Uterus (tissue), 4 donors: Measurements from ENCODE around the gene PCED1B. TPM values are rescaled to one million over a fixed set of nuclear protein-coding genes. Genes with fewer than 3 reads are reported as not detected.

Source experiments
- DNase-seq, 2 donors: peaks; one replicate each; pipeline ENCODE4 v3.0.0-alpha.2; 2019 to 2020
- H3K27ac ChIP-seq, 2 donors: fragments of 200-600 bp; sonication (generic); 1 replicate in 1 of 2; 2 replicates in 1 of 2; pipeline ENCODE4 v1.5.1; 2016 to 2018
- H3K27me3 ChIP-seq, 2 donors: fragments of 200-600 bp; sonication (generic); one replicate each; pipeline ENCODE4 v1.5.1; 2018 to 2019; ENCODE audit warnings: control low read depth in 1 of 2
- H3K36me3 ChIP-seq, 2 donors: fragments of 200-600 bp; sonication (generic); one replicate each; pipeline ENCODE4 v1.5.1; 2019; ENCODE audit warnings: control low read depth in 1 of 2
- H3K4me1 ChIP-seq, 2 donors: fragments of 200-600 bp; sonication (generic); one replicate each; pipeline ENCODE4 v1.5.1; 2018 to 2019; ENCODE audit warnings: control low read depth in 1 of 2
- H3K4me3 ChIP-seq, 2 donors: fragments of 200-600 bp; sonication (generic); 1 replicate in 1 of 2; 2 replicates in 1 of 2; pipeline ENCODE4 v1.5.1; 2018 to 2019; ENCODE audit warnings: mild to moderate bottlenecking in 1 of 2
- H3K9me3 ChIP-seq, 2 donors: fragments of 200-600 bp; sonication (generic); one replicate each; pipeline ENCODE4 v1.5.1; 2019; ENCODE audit warnings: control low read depth in 1 of 2
- CTCF ChIP-seq, 4 experiments: fragments of 200-600 bp in 2 of 4; fragments of 450-650 bp in 2 of 4; sonication (generic) in 2 of 4; IDR thresholded peaks; one replicate each; pipeline ENCODE4 v1.5.1; 2016 to 2019; ENCODE audit warnings: antibody characterized with exemption in 4 of 4, mild to moderate bottlenecking in 2 of 4, moderate library complexity in 1 of 4
- POLR2A ChIP-seq, 2 donors: fragments of 450-650 bp; IDR thresholded peaks; one replicate each; pipeline ENCODE4 v1.6.1; 2016; ENCODE audit warnings: antibody characterized with exemption in 2 of 2, mild to moderate bottlenecking in 1 of 2, moderate library complexity in 1 of 2
- intact Hi-C: fragments of 100-400 bp; cut with DNase I; formaldehyde crosslinking; loops from one replicate; pipeline ENCODE4 v1.15.1; 2023; ENCODE audit warnings: low total_unique reads
- total RNA-seq, 4 donors: library from RNA; depleted of rRNA in 3 of 4; stranded (reverse); fragments of >200 nt in 3 of 4; gene quantifications; one replicate each; pipeline versions ENCODE4 v1.1.0 to v1.2.4, GENCODE V29; 2014 to 2023
- donor health status: DM: yes; HTN: yes; CAD: no.

PCED1B gene
- total RNA-seq, 4 donors from 2014 or later: 1.0 to 46.6 (median 13.0) TPM

- no peak overlapping the region for H3K4me3 ChIP-seq
- intact Hi-C loops: no loop called here
- no peaks in the 10 kb centered on the region for H3K9me3 ChIP-seq
- H3K27me3 ChIP-seq: no peaks in the 10 kb centered on the region
- peak overlapping the region; percentile 70 to 80 for H3K27ac ChIP-seq
- no peak for DNase-seq
- peaks cover 0 to 7% of the 10 kb centered on the region in 2 donors for H3K4me1 ChIP-seq
- H3K36me3 ChIP-seq: no peaks in the 10 kb centered on the region
- TF ChIP-seq CTCF (IDR thresholded peaks at IDR 0.05) (no peak), POLR2A (IDR thresholded peaks at IDR 0.05) (no peak)
These were observed 143.2 kb downstream of the PCED1B start for GRCh38 chr12:47222520-47223030.

DNA sequence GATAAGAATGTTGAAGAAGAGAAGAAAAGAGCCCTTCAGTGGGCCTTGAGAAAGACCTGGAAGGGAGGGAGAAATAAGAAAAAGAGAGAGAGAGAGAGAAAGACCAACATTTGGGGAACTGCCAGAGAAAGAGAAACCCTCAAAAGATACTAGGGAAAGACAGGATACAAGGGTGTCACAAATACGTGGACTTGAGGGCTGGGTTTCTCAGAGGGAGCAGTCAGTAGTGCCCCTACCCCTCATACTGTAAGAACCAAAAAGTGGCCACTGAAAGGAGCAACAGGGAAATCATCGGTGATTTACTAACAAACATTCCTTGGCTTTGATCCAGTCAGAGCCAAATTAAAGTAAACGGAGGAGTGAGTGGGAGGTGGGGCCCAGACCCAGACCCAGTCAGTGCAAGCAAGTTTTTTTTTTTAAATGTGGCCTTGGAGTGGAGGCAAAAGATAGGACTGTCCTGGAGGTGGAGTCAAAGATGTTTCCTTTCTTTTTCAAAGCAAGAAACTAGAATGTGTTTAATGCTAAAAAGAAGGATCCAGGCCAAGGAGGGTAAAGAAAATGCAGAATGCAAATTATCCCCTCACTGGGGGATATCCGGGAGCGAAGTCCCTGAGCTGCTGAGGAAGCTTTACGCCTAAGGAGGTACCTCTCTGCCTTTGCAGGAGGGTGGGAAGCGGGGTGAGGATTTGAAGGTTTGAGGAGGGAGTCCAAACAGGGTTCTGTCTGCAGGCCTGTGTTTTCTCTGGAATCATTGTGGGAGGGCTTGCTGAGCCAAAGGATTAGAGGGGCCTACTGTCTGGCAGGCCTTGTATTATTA is 143.8 kb downstream of the PCED1B start:
- intact Hi-C loops: no loop called here
- Histone ChIP-seq H3K27ac (peak overlapping the region; percentile 70 to 80), H3K4me3 (peak overlapping the region in 1 of 2 donors; percentile 17), H3K9me3 (no peaks in the 10 kb centered on the region), H3K27me3 (no peaks in the 10 kb centered on the region), H3K4me1 (peaks cover 0 to 7% of the 10 kb centered on the region in 2 donors), H3K36me3 (no peaks in the 10 kb centered on the region)
- TF ChIP-seq CTCF (IDR thresholded peaks at IDR 0.05): no peak
- TF ChIP-seq POLR2A (IDR thresholded peaks at IDR 0.05): no peak
- no peak for DNase-seq

DNA sequence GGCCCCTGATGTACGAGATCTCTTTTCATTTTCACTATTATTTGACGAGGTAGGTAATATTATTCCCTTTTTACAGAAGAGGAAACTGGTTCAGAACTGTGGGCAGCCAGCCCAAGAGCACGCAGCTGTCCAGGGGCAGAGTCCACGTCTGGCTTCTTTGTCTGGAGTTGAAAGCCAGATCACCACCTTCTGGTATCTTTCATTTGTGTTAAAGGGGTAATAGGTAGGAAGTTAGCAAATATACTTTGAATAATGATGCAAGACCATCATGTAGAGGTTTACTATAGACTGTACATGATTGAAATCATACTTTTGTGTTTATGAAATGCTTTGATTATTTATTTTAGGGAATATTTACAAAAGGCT is 144.4 kb downstream of the PCED1B start:
- Histone ChIP-seq H3K9me3 (no peaks in the 10 kb centered on the region), H3K36me3 (no peaks in the 10 kb centered on the region), H3K4me3 (peak overlapping the region in 1 of 2 donors; percentile 17), H3K4me1 (peaks cover 0 to 7% of the 10 kb centered on the region in 2 donors), H3K27me3 (no peaks in the 10 kb centered on the region), H3K27ac (peak overlapping the region; percentile 70 to 80)
- TF ChIP-seq POLR2A (IDR thresholded peaks at IDR 0.05) (no peak), CTCF (IDR thresholded peaks at IDR 0.05) (no peak)
- intact Hi-C loops: no loop called here
- DNase-seq: peak; percentile 29 to 42

DNA sequence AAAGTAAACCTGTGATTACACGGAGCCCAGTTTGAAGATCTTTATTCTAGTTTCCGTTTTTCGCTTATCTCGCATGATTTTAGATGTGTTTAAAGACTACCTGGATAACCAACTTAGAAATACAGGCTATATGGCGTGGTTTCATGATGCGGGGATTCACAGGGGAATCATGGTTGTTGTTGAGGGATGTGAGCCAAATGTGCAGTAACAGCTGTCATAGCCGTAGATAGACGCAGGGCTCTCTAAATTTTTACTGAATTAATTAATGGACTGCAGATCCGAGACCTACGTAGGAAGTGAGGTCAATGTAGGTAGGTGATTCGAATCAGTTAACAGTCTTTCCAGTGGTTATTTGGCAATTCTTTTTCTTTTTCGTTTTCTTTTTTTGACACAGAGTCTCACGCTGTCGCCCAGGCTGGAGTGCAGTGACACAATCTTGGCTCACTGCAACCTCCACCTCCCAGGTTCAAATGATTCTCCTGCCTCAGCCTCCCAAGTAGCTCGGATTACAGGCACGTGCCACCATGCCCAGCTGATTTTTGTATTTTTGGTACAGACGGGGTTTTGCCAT is 145.2 kb downstream of the PCED1B start:
- H3K4me3 ChIP-seq: no peak overlapping the region
- intact Hi-C loops: no loop called here
- no peaks in the 10 kb centered on the region for H3K9me3 ChIP-seq
- no peaks in the 10 kb centered on the region for H3K27me3 ChIP-seq
- H3K36me3 ChIP-seq: no peaks in the 10 kb centered on the region
- TF ChIP-seq CTCF (IDR thresholded peaks at IDR 0.05) (no peak), POLR2A (IDR thresholded peaks at IDR 0.05) (no peak)
- no peak overlapping the region for H3K27ac ChIP-seq
- H3K4me1 ChIP-seq: peaks cover 0 to 7% of the 10 kb centered on the region in 2 donors
- DNase-seq: no peak

GRCh38 chr12:47225356-47225755 is 145.9 kb downstream of the PCED1B start:
- no peaks in the 10 kb centered on the region for H3K36me3 ChIP-seq
- peaks cover 0 to 7% of the 10 kb centered on the region in 2 donors for H3K4me1 ChIP-seq
- H3K27ac ChIP-seq: no peak overlapping the region
- no peaks in the 10 kb centered on the region for H3K9me3 ChIP-seq
- intact Hi-C loops: no loop called here
- no peak for DNase-seq
- no peak overlapping the region for H3K4me3 ChIP-seq
- TF ChIP-seq POLR2A (IDR thresholded peaks at IDR 0.05) (no peak), CTCF (IDR thresholded peaks at IDR 0.05) (no peak)
- no peaks in the 10 kb centered on the region for H3K27me3 ChIP-seq
